Liver (tissue), 5 donors: ENCODE results near the gene DRG2. TPM values are rescaled to one million over a fixed set of nuclear protein-coding genes. Genes with fewer than 3 reads are reported as not detected.

ENCODE experiments used
- CTCF ChIP-seq: fragments of 150-350 bp; IDR thresholded peaks from 2 replicates; pipeline ENCODE4 v1.5.1; 2017; ENCODE audit warnings: improper control_type of control experiment, low read depth, low read length; ENCODE audit not compliant: missing input control
- EGR1 ChIP-seq, 2 donors: IDR thresholded peaks; 2 replicates each; pipeline ENCODE4 v1.6.1; 2016 to 2018; ENCODE audit warnings: antibody characterized with exemption in 2 of 2, low read depth in 2 of 2
- polyA plus RNA-seq, 2 donors: library from polyadenylated mRNA; stranded (reverse) in 1 of 2; unstranded in 1 of 2; fragments of 200-250 nt in 1 of 2; fragments of >200 nt in 1 of 2; fragmentation: Nextera tagmentation in 1 of 2; extraction: Ambion mirVana in 1 of 2; gene quantifications; one replicate each; pipeline versions ENCODE4 v1.2.1 to v1.2.3, GENCODE V29; 2013 to 2015
- total RNA-seq, 2 donors: library from RNA; depleted of rRNA; stranded (reverse); fragments of >200 nt; gene quantifications; one replicate each; pipeline ENCODE4 v1.2.3, GENCODE V29; 2014
- donor health status: healthy.
- donor health status: healthy.
- donor health status: healthy.

Gene DRG2
- total and polyA plus RNA-seq, 4 donors: 10.9 to 24.9 (median 18.6) TPM

GRCh38 chr17:18156976-18157280 lies 69.2 kb downstream of the DRG2 start (continued):
- TF ChIP-seq CTCF (no peak), EGR1 (IDR thresholded peaks at IDR 0.05; ENCODE audit: low read depth in 2 of 2) (no peak)

Other genes with a start within 250 kb of the DRG2 start
- 10 to 100 TPM in 1 of 2 donors, 1 to 10 TPM in 1; 5.0 to 24.0 TPM for gene TOM1L2, start 115.5 kb upstream of the DRG2 start, total RNA-seq
- 10 to 100 TPM in 1 of 2 donors, 1 to 10 TPM in 1; 8.4 to 10.3 TPM for gene TOM1L2, start 115.5 kb upstream of the DRG2 start, polyA plus RNA-seq
- gene DRC3, start 115.1 kb upstream of the DRG2 start, total RNA-seq: 1 to 10 TPM in 1 of 2 donors, under 1 TPM in 1; 0.61 to 1.5 TPM
- 1 to 10 TPM in 1 of 2 donors, under 1 TPM in 1; 0.72 to 1.5 TPM for gene DRC3, start 115.1 kb upstream of the DRG2 start, polyA plus RNA-seq
- gene ATPAF2, start 48.8 kb upstream of the DRG2 start, total RNA-seq: 10 to 100 TPM; 12.9 to 14.4 TPM
- 10 to 100 TPM; 19.1 to 20.1 TPM for gene ATPAF2, start 48.8 kb upstream of the DRG2 start, polyA plus RNA-seq
- gene GID4, start 48.5 kb upstream of the DRG2 start, total RNA-seq: 1 to 10 TPM; 4.4 to 4.9 TPM
- 1 to 10 TPM; 1.7 to 3.0 TPM for gene GID4, start 48.5 kb upstream of the DRG2 start, polyA plus RNA-seq
- 1 to 10 TPM in 1 of 2 donors, under 1 TPM in 1; 0.84 to 2.9 TPM for gene MYO15A, start 20.8 kb downstream of the DRG2 start, total RNA-seq
- 1 to 10 TPM in 1 of 2 donors, under 1 TPM in 1; 0.15 to 1.1 TPM for gene MYO15A, start 20.8 kb downstream of the DRG2 start, polyA plus RNA-seq
- 10 to 100 TPM; 62.1 to 67.8 TPM for gene ALKBH5, start 95.9 kb downstream of the DRG2 start, total RNA-seq
- 10 to 100 TPM; 30.5 to 30.6 TPM for gene ALKBH5, start 95.9 kb downstream of the DRG2 start, polyA plus RNA-seq
- gene LLGL1, start 137.7 kb downstream of the DRG2 start, total RNA-seq: 10 to 100 TPM in 1 of 2 donors, 1 to 10 TPM in 1; 3.4 to 12.0 TPM
- 1 to 10 TPM in 1 of 2 donors, under 1 TPM in 1; 0.39 to 2.2 TPM for gene LLGL1, start 137.7 kb downstream of the DRG2 start, polyA plus RNA-seq
- 10 to 100 TPM; 73.4 to 90.9 TPM for gene FLII, start 170.8 kb downstream of the DRG2 start, total RNA-seq
- gene FLII, start 170.8 kb downstream of the DRG2 start, polyA plus RNA-seq: 10 to 100 TPM; 49.3 to 79.3 TPM
- gene MIEF2, start 172.7 kb downstream of the DRG2 start, total RNA-seq: 10 to 100 TPM in 1 of 2 donors, 1 to 10 TPM in 1; 7.4 to 11.1 TPM
- gene MIEF2, start 172.7 kb downstream of the DRG2 start, polyA plus RNA-seq: 1 to 10 TPM; 4.1 to 5.8 TPM
- 10 to 100 TPM; 18.3 to 37.5 TPM for gene TOP3A, start 227.0 kb downstream of the DRG2 start, total RNA-seq
- 10 to 100 TPM in 1 of 2 donors, 1 to 10 TPM in 1; 6.6 to 10.2 TPM for gene TOP3A, start 227.0 kb downstream of the DRG2 start, polyA plus RNA-seq
- 1 to 10 TPM; 9.0 to 9.7 TPM for gene SMCR8, start 227.3 kb downstream of the DRG2 start, total RNA-seq
- gene SMCR8, start 227.3 kb downstream of the DRG2 start, polyA plus RNA-seq: 1 to 10 TPM in 1 of 2 donors, under 1 TPM in 1; 0.76 to 3.2 TPM